H9 (cell line): ENCODE measurements around the gene PITPNM1. TPM values are rescaled to one million over a fixed set of nuclear protein-coding genes. Genes with fewer than 3 reads are reported as not detected.

Source experiments
- DNase-seq: peaks from one replicate; pipeline ENCODE4 v3.0.0-alpha.2; 2017
- H2AFZ ChIP-seq: one replicate; pipeline ENCODE4 v1.6.1; 2013; ENCODE audit warnings: mild to moderate bottlenecking, low read length, control low read depth, moderate library complexity
- H2AK5ac ChIP-seq: 2 replicates; pipeline ENCODE4 v1.6.1; 2013; ENCODE audit warnings: low read length, control low read depth, mixed read lengths; ENCODE audit not compliant: insufficient read length
- H2BK120ac ChIP-seq: one replicate; pipeline ENCODE4 v1.6.1; 2013; ENCODE audit warnings: low read depth, mild to moderate bottlenecking, low read length, control low read depth, inconsistent platforms; ENCODE audit not compliant: poor library complexity, severe bottlenecking
- H2BK12ac ChIP-seq: 2 replicates; pipeline ENCODE4 v1.6.1; 2013; ENCODE audit warnings: low read length, control low read depth, mixed read lengths, low read depth; ENCODE audit not compliant: insufficient read length
- H2BK15ac ChIP-seq: 2 replicates; pipeline ENCODE4 v1.6.1; 2013; ENCODE audit warnings: low read depth, low read length, control low read depth
- H2BK20ac ChIP-seq: one replicate; pipeline ENCODE4 v1.6.1; 2013; ENCODE audit warnings: low read depth, mild to moderate bottlenecking, low read length, control low read depth, inconsistent platforms; ENCODE audit not compliant: poor library complexity, severe bottlenecking
- H2BK5ac ChIP-seq: 2 replicates; pipeline ENCODE4 v1.6.1; 2013; ENCODE audit warnings: low read length, control low read depth, mixed read lengths; ENCODE audit not compliant: insufficient read length
- H3K14ac ChIP-seq: 2 replicates; pipeline ENCODE4 v1.6.1; 2013; ENCODE audit warnings: low read length, control low read depth; ENCODE audit not compliant: insufficient read depth
- H3K18ac ChIP-seq: 2 replicates; pipeline ENCODE4 v1.6.1; 2013; ENCODE audit warnings: low read depth, mild to moderate bottlenecking, mixed read lengths, low read length, control low read depth; ENCODE audit not compliant: insufficient read length
- H3K23ac ChIP-seq: 2 replicates; pipeline ENCODE4 v1.6.1; 2013; ENCODE audit warnings: low read length, control low read depth, mixed read lengths, low read depth; ENCODE audit not compliant: insufficient read length
- H3K23me2 ChIP-seq: 2 replicates; pipeline ENCODE4 v1.6.1; 2013; ENCODE audit warnings: low read depth, mild to moderate bottlenecking, mixed read lengths, low read length, control low read depth; ENCODE audit not compliant: insufficient read length, poor library complexity, severe bottlenecking
- H3K27ac ChIP-seq: 2 replicates; pipeline ENCODE4 v1.5.1; 2013; ENCODE audit warnings: low read length, control low read depth, mixed read lengths, low read depth; ENCODE audit not compliant: insufficient read length
- H3K27me3 ChIP-seq: 2 replicates; pipeline ENCODE4 v1.6.1; 2013; ENCODE audit warnings: low read length, control low read depth, inconsistent platforms; ENCODE audit not compliant: insufficient read depth
- H3K4ac ChIP-seq: 2 replicates; pipeline ENCODE4 v1.6.1; 2013; ENCODE audit warnings: low read depth, mild to moderate bottlenecking, control low read depth, inconsistent platforms, low read length, moderate library complexity
- H3K4me1 ChIP-seq: 2 replicates; pipeline ENCODE4 v1.6.1; 2013; ENCODE audit warnings: low read length, control low read depth, inconsistent platforms; ENCODE audit not compliant: insufficient read depth
- H3K4me2 ChIP-seq: 2 replicates; pipeline ENCODE4 v1.6.1; 2013; ENCODE audit warnings: low read length, control low read depth, mixed read lengths; ENCODE audit not compliant: insufficient read length, insufficient read depth
- H3K56ac ChIP-seq: 2 replicates; pipeline ENCODE4 v1.6.1; 2013; ENCODE audit warnings: low read depth, mild to moderate bottlenecking, mixed read lengths, low read length, control low read depth; ENCODE audit not compliant: insufficient read length
- H3K79me1 ChIP-seq: 2 replicates; pipeline ENCODE4 v1.6.1; 2013; ENCODE audit warnings: low read depth, mild to moderate bottlenecking, moderate library complexity, low read length, control low read depth, inconsistent platforms; ENCODE audit not compliant: insufficient read depth, poor library complexity, severe bottlenecking
- H3K79me2 ChIP-seq: 2 replicates; pipeline ENCODE4 v1.6.1; 2013; ENCODE audit warnings: low read length, control low read depth, inconsistent platforms; ENCODE audit not compliant: insufficient read depth
- H3K9ac ChIP-seq: 2 replicates; pipeline ENCODE4 v1.6.1; 2013; ENCODE audit warnings: low read length, control low read depth, mixed read lengths; ENCODE audit not compliant: insufficient read length; ENCODE audit errors: extremely low read depth
- H3K9me3 ChIP-seq: one replicate; pipeline ENCODE4 v1.6.1; 2013; ENCODE audit warnings: low read depth, low read length, inconsistent platforms; ENCODE audit not compliant: control insufficient read depth
- H3T11ph ChIP-seq: one replicate; pipeline ENCODE4 v1.6.1; 2013; ENCODE audit warnings: mild to moderate bottlenecking, low read length, control low read depth, inconsistent platforms
- H4K20me1 ChIP-seq: one replicate; pipeline ENCODE4 v1.6.1; 2013; ENCODE audit not compliant: control insufficient read depth, insufficient read length, insufficient read depth
- H4K5ac ChIP-seq: 2 replicates; pipeline ENCODE4 v1.6.1; 2013; ENCODE audit warnings: low read depth, mild to moderate bottlenecking, mixed read lengths, low read length, control low read depth; ENCODE audit not compliant: insufficient read length
- H4K8ac ChIP-seq: replicated peaks from 2 replicates; pipeline ENCODE4 v1.6.1; 2013; ENCODE audit warnings: low read length, control low read depth, mixed read lengths, low read depth; ENCODE audit not compliant: insufficient read length
- H4K91ac ChIP-seq: 2 replicates; pipeline ENCODE4 v1.6.1; 2013; ENCODE audit warnings: low read depth, mild to moderate bottlenecking, moderate library complexity, mixed read lengths, low read length, control low read depth; ENCODE audit not compliant: insufficient read length
- H3K27ac Mint-ChIP-seq, 3 experiments: 2 replicates in 2 of 3; 3 replicates in 1 of 3; pipeline ENCODE4 v1.8.0; 2020 to 2021; ENCODE audit warnings: mixed read lengths in 3 of 3, mild to moderate bottlenecking in 1 of 3, moderate library complexity in 1 of 3
- H3K27me3 Mint-ChIP-seq: 2 replicates; pipeline ENCODE4 v1.8.0; 2021; ENCODE audit warnings: low read depth, mild to moderate bottlenecking, moderate library complexity, mixed read lengths
- H3K36me3 Mint-ChIP-seq, 3 experiments: 2 replicates in 2 of 3; 3 replicates in 1 of 3; pipeline ENCODE4 v1.8.0; 2020 to 2021; ENCODE audit warnings: low read depth in 3 of 3, mixed read lengths in 3 of 3; ENCODE audit not compliant: insufficient read depth in 1 of 3
- H3K4me1 Mint-ChIP-seq, 2 experiments: 2 replicates each; pipeline ENCODE4 v1.8.0; 2020; ENCODE audit warnings: mixed read lengths in 2 of 2
- H3K4me3 Mint-ChIP-seq, 2 experiments: 2 replicates in 1 of 2; 3 replicates in 1 of 2; pipeline ENCODE4 v1.8.0; 2020 to 2021; ENCODE audit warnings: mild to moderate bottlenecking in 2 of 2, mixed read lengths in 2 of 2, moderate library complexity in 1 of 2
- H3K9me3 Mint-ChIP-seq, 2 experiments: 2 replicates in 1 of 2; 3 replicates in 1 of 2; pipeline ENCODE4 v1.8.0; 2020; ENCODE audit warnings: mild to moderate bottlenecking in 2 of 2, mixed read lengths in 2 of 2, moderate library complexity in 1 of 2
- CTCF ChIP-seq: fragments of 200-600 bp; sonication (generic); conservative IDR thresholded peaks from 3 replicates; pipeline ENCODE4 v1.8.0; 2021; ENCODE audit warnings: antibody characterized with exemption, mild to moderate bottlenecking
- WGBS: extraction: QIAGEN DNeasy Blood & Tissue Kit; methylation state at CpG from one replicate; pipeline ENCODE4 v1.1.7; 2013; ENCODE audit warnings: missing lambda C conversion rate, low lambda C conversion rate, mixed read lengths; ENCODE audit not compliant: insufficient read length; ENCODE audit errors: extremely low coverage; 5-methylcytosine and 5-hydroxymethylcytosine counted together
- total RNA-seq: library from RNA; stranded (reverse); gene quantifications from 2 replicates; pipeline ENCODE4 v1.2.1, GENCODE V29; 2021

PITPNM1 gene
- total RNA-seq, 1 experiment from 2014 or later, result 43.5 TPM

DNA sequence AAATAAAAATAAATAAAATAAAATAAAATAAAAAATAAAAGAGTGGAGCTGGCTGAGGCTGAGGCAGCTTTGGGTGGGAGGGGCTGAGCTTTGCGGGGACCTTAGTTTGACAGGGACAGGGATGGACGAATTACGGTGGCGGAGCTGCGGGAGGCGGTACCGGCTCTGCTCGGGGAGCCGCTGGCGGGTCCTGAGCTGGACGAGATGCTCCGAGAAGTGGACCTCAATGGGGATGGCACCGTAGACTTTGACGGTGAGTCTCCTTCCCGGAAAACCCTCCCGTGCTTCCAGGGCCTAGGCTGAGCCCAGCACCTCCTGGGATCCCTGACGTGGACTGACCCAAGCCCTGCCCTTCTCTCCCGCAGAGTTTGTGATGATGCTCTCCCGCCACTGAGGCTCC is 46.9 kb downstream of the PITPNM1 start:
- H3K18ac ChIP-seq, result no peak overlapping the region
- Mint-ChIP-seq H3K27ac (no peak overlapping the region), H3K36me3 (no peaks in the 10 kb centered on the region), H3K4me1 (no peaks in the 10 kb centered on the region), H3K9me3 (no peaks in the 10 kb centered on the region; a peak in 1 of 5 replicates), H3K27me3 (peaks cover 14% of the 10 kb centered on the region), H3K4me3 (no peak overlapping the region)
- H3K4me1 ChIP-seq, result no peaks in the 10 kb centered on the region
- no CpG with 5 or more reads among the region's 19 CpGs for WGBS
- H2AK5ac ChIP-seq, result no peak overlapping the region
- no peak overlapping the region for H2BK120ac ChIP-seq
- no peaks in the 10 kb centered on the region for H3K79me2 ChIP-seq
- H3K14ac ChIP-seq, result no peak overlapping the region
- no peak overlapping the region for H2BK12ac ChIP-seq
- H2BK20ac ChIP-seq, result no peak overlapping the region
- no peaks in the 10 kb centered on the region for H3K79me1 ChIP-seq
- no peaks in the 10 kb centered on the region for H4K20me1 ChIP-seq
- no peak overlapping the region for H2BK5ac ChIP-seq
- no peak overlapping the region for H4K91ac ChIP-seq
- H3K9ac ChIP-seq, result no peak overlapping the region
- no peak overlapping the region for H4K8ac ChIP-seq
- H3K27me3 ChIP-seq, result no peaks in the 10 kb centered on the region
- H4K5ac ChIP-seq, result no peak overlapping the region
- H3K9me3 ChIP-seq, result no peaks in the 10 kb centered on the region
- H3K4me2 ChIP-seq, result no peak overlapping the region
- H3K56ac ChIP-seq, result no peak overlapping the region
- no peak overlapping the region for H2AFZ ChIP-seq
- H3K23ac ChIP-seq, result no peak overlapping the region
- H2BK15ac ChIP-seq, result no peak overlapping the region
- no peak overlapping the region for H3K27ac ChIP-seq
- H3K4ac ChIP-seq, result no peak overlapping the region
- TF ChIP-seq CTCF, result no peak
- peaks cover 5% of the 10 kb centered on the region for H3K23me2 ChIP-seq
- no peak overlapping the region for H3T11ph ChIP-seq
- no peak for DNase-seq
